ENCODE results near the gene ARHGAP42. TPM values are rescaled to one million over a fixed set of nuclear protein-coding genes. Genes with fewer than 3 reads are reported as not detected.

The ARHGAP42 gene
- total and polyA plus RNA-seq, 2 of the 13 experiments (the other 11 are each of a cell fraction or from before 2014, with no cell fraction given) = 2.5 to 4.3 TPM

DNA sequence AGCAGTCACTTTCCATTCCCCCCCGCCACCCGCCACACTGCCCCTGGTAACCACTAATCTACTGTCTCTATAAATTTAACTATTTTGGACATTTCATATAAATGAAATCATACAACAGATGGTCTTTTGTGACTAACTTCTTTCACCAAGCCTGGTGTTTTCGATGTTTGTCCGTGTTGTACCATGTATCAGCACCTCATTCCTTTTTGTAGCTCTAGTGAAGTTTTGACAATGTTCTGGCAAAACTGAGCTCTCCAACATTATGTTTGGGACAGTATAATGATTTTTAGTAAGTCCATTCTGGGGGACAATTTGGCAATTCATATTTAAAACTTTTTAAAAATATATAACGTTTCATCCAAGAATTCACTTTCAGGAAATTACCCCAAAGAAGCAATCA is 45.6 kb upstream of the ARHGAP42 start (continued):
- no peak for TF ChIP-seq ZNF143 (CRISPR knock-in tag; IDR thresholded peaks at IDR 0.05)
- TF ChIP-seq, protein P1, sequence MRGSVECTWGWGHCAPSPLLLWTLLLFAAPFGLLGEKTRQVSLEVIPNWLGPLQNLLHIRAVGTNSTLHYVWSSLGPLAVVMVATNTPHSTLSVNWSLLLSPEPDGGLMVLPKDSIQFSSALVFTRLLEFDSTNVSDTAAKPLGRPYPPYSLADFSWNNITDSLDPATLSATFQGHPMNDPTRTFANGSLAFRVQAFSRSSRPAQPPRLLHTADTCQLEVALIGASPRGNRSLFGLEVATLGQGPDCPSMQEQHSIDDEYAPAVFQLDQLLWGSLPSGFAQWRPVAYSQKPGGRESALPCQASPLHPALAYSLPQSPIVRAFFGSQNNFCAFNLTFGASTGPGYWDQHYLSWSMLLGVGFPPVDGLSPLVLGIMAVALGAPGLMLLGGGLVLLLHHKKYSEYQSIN (CRISPR knock-in tag; IDR thresholded peaks at IDR 0.05; ENCODE audit: borderline replicate concordance) = no peak

DNA sequence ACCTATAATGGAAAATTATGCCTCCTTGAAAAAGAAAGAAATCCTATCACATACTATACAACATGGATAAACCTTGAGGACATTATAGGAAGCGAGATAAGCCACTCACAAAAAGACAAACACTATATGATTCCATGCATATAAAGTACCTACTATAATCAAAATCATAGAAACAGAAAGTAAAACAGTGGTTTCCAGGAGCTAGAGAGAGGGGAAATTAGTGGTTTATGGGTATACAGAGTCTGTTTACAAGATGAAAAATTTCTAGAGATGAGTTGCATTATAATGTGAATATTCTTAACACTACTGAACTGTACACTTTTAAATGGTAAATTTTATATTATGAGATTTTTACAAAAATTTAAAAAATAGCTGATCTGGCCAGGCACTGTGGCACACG is 40.5 kb upstream of the ARHGAP42 start:
- no peak overlapping the region for H3K27ac ChIP-seq (ENCODE audit: extremely low read length, insufficient read depth, low read length)
- ATAC-seq (no peak), DNase-seq (ENCODE audit: low spot score) (no peak), FAIRE-seq (no peak)
- no peaks in the 10 kb centered on the region for H3K27me3 ChIP-seq (ENCODE audit: control insufficient read depth in 1 of 2, insufficient read depth in 2 of 2, low read length in 2 of 2)
- no peaks in the 10 kb centered on the region for H3K9me3 ChIP-seq (ENCODE audit: low read length)
- no peaks in the 10 kb centered on the region for H3K4me1 ChIP-seq (ENCODE audit: insufficient read depth, low read length)
- intact Hi-C loops (cut with micrococcal nuclease; ENCODE audit: unreplicated experiment) (no loop called here), in situ Hi-C loops (cut with HindIII; ENCODE audit: extremely low pct_ligation_motif_present, low pct_unique_long_range_greater_than_20kb) (no loop called here)
- no peak overlapping the region for H2AFZ ChIP-seq (ENCODE audit: low read length)
- TF ChIP-seq PHF8 (CRISPR knock-in tag; IDR thresholded peaks at IDR 0.05) = no peak
- 17% methylated on average over 2 of the region's 2 CpGs for WGBS (ENCODE audit: low lambda C conversion rate)
- no peak overlapping the region for H3K9ac ChIP-seq (ENCODE audit: insufficient read depth, low read depth, low read length)
- H3K36me3 ChIP-seq (replicated peaks in 1 of 2; ENCODE audit: control insufficient read depth in 1 of 2, insufficient read depth in 2 of 2, low read length in 2 of 2) = no peaks in the 10 kb centered on the region
- no peaks in the 10 kb centered on the region for H4K20me1 ChIP-seq (ENCODE audit: insufficient read depth, low read length)
- ChIA-PET CTCF (ENCODE audit: low intra/inter-chr PET ratio, low total read pairs) (no interaction called here), POLR2A (no interaction called here)
- H3K4me2 ChIP-seq (ENCODE audit: low read depth, low read length) = no peak overlapping the region
- H3K79me2 ChIP-seq (ENCODE audit: insufficient read depth, low read length) = no peaks in the 10 kb centered on the region
- H3K4me3 ChIP-seq (replicated peaks in 1 of 3; ENCODE audit: insufficient read depth in 1 of 3, low read depth in 2 of 3, low read length in 3 of 3) = no peak overlapping the region
- BruUV-seq (replicated peaks) = no TSS peak

DNA sequence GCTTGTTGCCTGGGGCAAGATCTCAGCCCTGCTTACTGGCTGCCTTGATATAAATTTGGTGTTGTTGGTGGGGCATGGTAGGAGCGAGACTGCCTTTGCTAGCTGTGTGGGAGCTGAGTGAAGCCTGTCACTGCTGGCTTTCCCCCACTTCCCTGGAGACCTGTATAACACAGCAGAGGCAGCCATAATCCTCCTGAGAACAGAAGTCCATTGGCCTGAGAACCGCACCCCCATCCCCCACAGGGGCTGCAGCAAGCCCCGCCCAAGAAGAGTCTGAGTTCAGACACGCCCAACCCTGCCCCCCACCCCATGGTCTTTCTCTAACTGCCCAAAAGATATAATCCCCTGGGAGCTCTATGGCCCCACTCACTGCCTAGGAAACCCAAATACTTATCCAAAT is 39.2 kb upstream of the ARHGAP42 start:
- in situ Hi-C loops (cut with HindIII; ENCODE audit: extremely low pct_ligation_motif_present, low pct_unique_long_range_greater_than_20kb) = no loop called here
- Histone ChIP-seq H2AFZ (ENCODE audit: low read length) (no peak overlapping the region), H3K27ac (ENCODE audit: extremely low read length, insufficient read depth, low read length) (no peak overlapping the region), H4K20me1 (ENCODE audit: insufficient read depth, low read length) (no peaks in the 10 kb centered on the region), H3K36me3 (replicated peaks in 1 of 2; ENCODE audit: control insufficient read depth in 1 of 2, insufficient read depth in 2 of 2, low read length in 2 of 2) (no peaks in the 10 kb centered on the region), H3K4me3 (replicated peaks in 1 of 3; ENCODE audit: insufficient read depth in 1 of 3, low read depth in 2 of 3, low read length in 3 of 3) (no peak overlapping the region), H3K79me2 (ENCODE audit: insufficient read depth, low read length) (no peaks in the 10 kb centered on the region), H3K27me3 (ENCODE audit: control insufficient read depth in 1 of 2, insufficient read depth in 2 of 2, low read length in 2 of 2) (no peaks in the 10 kb centered on the region), H3K9ac (ENCODE audit: insufficient read depth, low read depth, low read length) (no peak overlapping the region), H3K4me2 (ENCODE audit: low read depth, low read length) (no peak overlapping the region), H3K4me1 (ENCODE audit: insufficient read depth, low read length) (no peaks in the 10 kb centered on the region), H3K9me3 (ENCODE audit: low read length) (no peaks in the 10 kb centered on the region)
- no TSS peak for BruUV-seq (replicated peaks)
- no peak for ATAC-seq
- ChIA-PET POLR2A (no interaction called here), CTCF (ENCODE audit: low intra/inter-chr PET ratio, low total read pairs) (no interaction called here)
- no CpG with 5 or more reads among the region's 4 CpGs for WGBS (ENCODE audit: low lambda C conversion rate)
- no peak for FAIRE-seq
- intact Hi-C loops (cut with micrococcal nuclease; ENCODE audit: unreplicated experiment) = no loop called here
- DNase-seq (ENCODE audit: low spot score) = no peak
- TF ChIP-seq HNF4A (CRISPR knock-in tag; IDR thresholded peaks at IDR 0.05) = no peak
- TF ChIP-seq ZNF138 (CRISPR knock-in tag; IDR thresholded peaks at IDR 0.05; ENCODE audit: low read depth) = no peak
- no peak for TF ChIP-seq ETV5 (CRISPR knock-in tag; IDR thresholded peaks at IDR 0.05; ENCODE audit: borderline replicate concordance)
- TF ChIP-seq, protein P2, sequence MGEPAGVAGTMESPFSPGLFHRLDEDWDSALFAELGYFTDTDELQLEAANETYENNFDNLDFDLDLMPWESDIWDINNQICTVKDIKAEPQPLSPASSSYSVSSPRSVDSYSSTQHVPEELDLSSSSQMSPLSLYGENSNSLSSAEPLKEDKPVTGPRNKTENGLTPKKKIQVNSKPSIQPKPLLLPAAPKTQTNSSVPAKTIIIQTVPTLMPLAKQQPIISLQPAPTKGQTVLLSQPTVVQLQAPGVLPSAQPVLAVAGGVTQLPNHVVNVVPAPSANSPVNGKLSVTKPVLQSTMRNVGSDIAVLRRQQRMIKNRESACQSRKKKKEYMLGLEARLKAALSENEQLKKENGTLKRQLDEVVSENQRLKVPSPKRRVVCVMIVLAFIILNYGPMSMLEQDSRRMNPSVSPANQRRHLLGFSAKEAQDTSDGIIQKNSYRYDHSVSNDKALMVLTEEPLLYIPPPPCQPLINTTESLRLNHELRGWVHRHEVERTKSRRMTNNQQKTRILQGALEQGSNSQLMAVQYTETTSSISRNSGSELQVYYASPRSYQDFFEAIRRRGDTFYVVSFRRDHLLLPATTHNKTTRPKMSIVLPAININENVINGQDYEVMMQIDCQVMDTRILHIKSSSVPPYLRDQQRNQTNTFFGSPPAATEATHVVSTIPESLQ (CRISPR knock-in tag; conservative IDR thresholded peaks at IDR 0.05) = no peak
- TF ChIP-seq ZNF816 (CRISPR knock-in tag; IDR thresholded peaks at IDR 0.05; ENCODE audit: borderline replicate concordance) = no peak
- no peak for TF ChIP-seq ZNF251 (CRISPR knock-in tag; IDR thresholded peaks at IDR 0.05)
- TF ChIP-seq ZNF383 (CRISPR knock-in tag; IDR thresholded peaks at IDR 0.05; ENCODE audit: borderline replicate concordance) = no peak
- no peak for TF ChIP-seq IKZF1 (IDR thresholded peaks at IDR 0.05)
- TF ChIP-seq, protein P3, sequence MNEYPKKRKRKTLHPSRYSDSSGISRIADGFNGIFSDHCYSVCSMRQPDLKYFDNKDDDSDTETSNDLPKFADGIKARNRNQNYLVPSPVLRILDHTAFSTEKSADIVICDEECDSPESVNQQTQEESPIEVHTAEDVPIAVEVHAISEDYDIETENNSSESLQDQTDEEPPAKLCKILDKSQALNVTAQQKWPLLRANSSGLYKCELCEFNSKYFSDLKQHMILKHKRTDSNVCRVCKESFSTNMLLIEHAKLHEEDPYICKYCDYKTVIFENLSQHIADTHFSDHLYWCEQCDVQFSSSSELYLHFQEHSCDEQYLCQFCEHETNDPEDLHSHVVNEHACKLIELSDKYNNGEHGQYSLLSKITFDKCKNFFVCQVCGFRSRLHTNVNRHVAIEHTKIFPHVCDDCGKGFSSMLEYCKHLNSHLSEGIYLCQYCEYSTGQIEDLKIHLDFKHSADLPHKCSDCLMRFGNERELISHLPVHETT (CRISPR knock-in tag; conservative IDR thresholded peaks at IDR 0.05) = no peak
- TF ChIP-seq CEBPG (CRISPR knock-in tag; IDR thresholded peaks at IDR 0.05) = no peak
- no peak for TF ChIP-seq EHMT2 (IDR thresholded peaks at IDR 0.05; ENCODE audit: borderline replicate concordance, low read depth, low read length)

All from HepG2 (cell line).